Tibial artery (tissue), 4 donors: ENCODE measurements around the gene ALOX15B.
A peak's percentile ranks its signal among the peaks of the same experiment; 100 is the strongest.

ENCODE experiments used
- DNase-seq, 2 donors: peaks; one replicate each; pipeline ENCODE4 v3.0.0-alpha.2; 2019
- H3K27ac ChIP-seq, 2 donors: fragments of 200-600 bp; sonication (generic) in 1 of 2; 1 replicate in 1 of 2; 2 replicates in 1 of 2; pipeline ENCODE4 v1.5.1; 2018 to 2019; ENCODE audit warnings: mild to moderate bottlenecking in 1 of 2
- H3K27me3 ChIP-seq, 2 donors: fragments of 200-600 bp; sonication (generic) in 1 of 2; one replicate each; pipeline versions ENCODE4 v1.5.1 to v1.6.0; 2016 to 2019
- H3K36me3 ChIP-seq, 3 donors: fragments of 200-600 bp; sonication (generic) in 2 of 3; one replicate each; pipeline ENCODE4 v1.5.1; 2016 to 2019; ENCODE audit warnings: mild to moderate bottlenecking in 2 of 3
- H3K4me1 ChIP-seq, 4 donors: fragments of 200-600 bp; sonication (generic) in 2 of 4; 1 replicate in 3 of 4; 2 replicates in 1 of 4; pipeline ENCODE4 v1.5.1; 2016 to 2019
- H3K4me3 ChIP-seq, 2 donors: fragments of 200-600 bp; sonication (generic) in 1 of 2; 1 replicate in 1 of 2; 2 replicates in 1 of 2; pipeline ENCODE4 v1.5.1; 2018 to 2019; ENCODE audit warnings: mild to moderate bottlenecking in 2 of 2
- H3K9me3 ChIP-seq, 3 donors: fragments of 200-600 bp; sonication (generic) in 1 of 3; one replicate each; pipeline ENCODE4 v1.5.1; 2016 to 2019
- CTCF ChIP-seq, 2 experiments: fragments of 200-600 bp in 1 of 2; fragments of 450-650 bp in 1 of 2; IDR thresholded peaks; one replicate each; pipeline ENCODE4 v1.5.1; 2017 to 2019; ENCODE audit warnings: antibody characterized with exemption in 2 of 2, mild to moderate bottlenecking in 1 of 2, moderate library complexity in 1 of 2
- intact Hi-C: fragments of 100-400 bp; cut with DNase I; formaldehyde crosslinking; loops from one replicate; pipeline ENCODE4 v1.15.0; 2023; ENCODE audit warnings: low total_unique reads

The ALOX15B gene

GRCh38 chr17:8015957-8016631 is 22.8 kb upstream of the ALOX15B start:
- H3K4me1 ChIP-seq, result peaks cover 0 to 19% (median 12%) of the 10 kb centered on the region in 4 donors
- no peak overlapping the region for H3K27ac ChIP-seq
- no peaks in the 10 kb centered on the region for H3K36me3 ChIP-seq
- peak overlapping the region; percentile 1 to 35 for H3K4me3 ChIP-seq
- H3K9me3 ChIP-seq, result no peaks in the 10 kb centered on the region
- peaks cover 0 to 58% of the 10 kb centered on the region in 2 donors for H3K27me3 ChIP-seq
- TF ChIP-seq CTCF (IDR thresholded peaks at IDR 0.05), result no peak
- no peak for DNase-seq
- intact Hi-C loops, result no loop called here

GRCh38 chr17:8016632-8017424 is 22.0 kb upstream of the ALOX15B start:
- Histone ChIP-seq H3K4me3 (peak overlapping the region; percentile 1 to 35), H3K36me3 (no peaks in the 10 kb centered on the region), H3K9me3 (no peaks in the 10 kb centered on the region), H3K4me1 (peaks cover 0 to 19% (median 12%) of the 10 kb centered on the region in 4 donors), H3K27me3 (peaks cover 0 to 58% of the 10 kb centered on the region in 2 donors), H3K27ac (no peak overlapping the region)
- DNase-seq, result peak in 1 of 2 donors; percentile 54
- intact Hi-C loops, result no loop called here
- TF ChIP-seq CTCF (IDR thresholded peaks at IDR 0.05), result peak; percentile 36 to 42

DNA sequence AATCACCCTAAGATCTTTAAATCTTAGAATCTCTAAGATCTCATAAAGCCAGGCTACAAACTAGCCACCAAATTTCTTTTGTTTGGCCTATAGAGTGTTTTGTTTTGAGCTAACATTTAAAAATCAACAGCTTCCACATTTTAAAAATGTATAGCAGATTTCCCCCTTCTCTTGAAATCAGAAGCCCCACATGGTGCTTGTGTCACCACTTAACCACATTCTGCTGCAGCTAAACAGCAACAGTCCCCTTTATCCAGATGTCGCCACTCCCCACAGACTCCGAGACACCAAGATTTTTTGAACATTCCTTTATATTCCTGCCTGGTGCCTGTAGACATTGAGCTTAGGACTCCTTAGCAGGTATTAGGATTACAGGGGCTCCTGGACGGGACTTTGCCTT is 20.4 kb upstream of the ALOX15B start:
- DNase-seq, result no peak
- peaks cover 0 to 43% of the 10 kb centered on the region in 2 donors for H3K27me3 ChIP-seq
- H3K27ac ChIP-seq, result no peak overlapping the region
- H3K4me3 ChIP-seq, result no peak overlapping the region
- TF ChIP-seq CTCF (IDR thresholded peaks at IDR 0.05), result no peak
- H3K9me3 ChIP-seq, result no peaks in the 10 kb centered on the region
- no peaks in the 10 kb centered on the region for H3K36me3 ChIP-seq
- H3K4me1 ChIP-seq, result peaks cover 0 to 19% (median 12%) of the 10 kb centered on the region in 4 donors
- intact Hi-C loops, result no loop called here

DNA sequence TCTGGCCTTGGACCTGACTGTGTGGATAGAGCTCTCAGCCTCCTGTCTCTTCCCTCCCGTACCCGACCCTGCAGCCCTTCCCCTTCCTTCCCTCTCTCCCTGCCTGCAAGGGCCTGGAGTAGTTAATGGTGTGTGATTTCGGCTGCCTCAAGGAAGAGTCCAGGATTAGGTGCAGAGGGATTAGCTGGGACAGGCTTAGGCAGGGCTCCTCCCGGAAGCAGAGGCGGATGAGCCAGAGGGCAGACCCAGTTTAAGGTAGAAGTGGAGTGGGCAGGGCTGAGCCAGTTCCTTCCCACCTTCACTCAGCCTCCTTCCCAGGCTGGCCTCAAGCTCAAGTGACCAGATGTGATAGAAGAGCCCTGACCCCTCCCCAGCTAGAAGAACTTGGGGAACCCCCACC is 19.7 kb upstream of the ALOX15B start:
- intact Hi-C loops, result no loop called here
- peaks cover 0 to 19% (median 12%) of the 10 kb centered on the region in 4 donors for H3K4me1 ChIP-seq

More for the DNA sequence above, 19.7 kb upstream of the ALOX15B start:
- H3K27me3 ChIP-seq, result peaks cover 0 to 36% of the 10 kb centered on the region in 2 donors
- DNase-seq, result no peak
- no peak for TF ChIP-seq CTCF (IDR thresholded peaks at IDR 0.05)
- H3K36me3 ChIP-seq, result no peaks in the 10 kb centered on the region
- no peaks in the 10 kb centered on the region for H3K9me3 ChIP-seq
- no peak overlapping the region for H3K27ac ChIP-seq
- no peak overlapping the region for H3K4me3 ChIP-seq
